ENCODE results near the gene ZNF471. TPM values are rescaled to one million over a fixed set of nuclear protein-coding genes. Genes with fewer than 3 reads are reported as not detected.
A peak's percentile ranks its signal among the peaks of the same experiment; 100 is the strongest.

ZNF471 gene
- total RNA-seq, 1 experiment from 2014 or later, result 0.07 TPM

DNA sequence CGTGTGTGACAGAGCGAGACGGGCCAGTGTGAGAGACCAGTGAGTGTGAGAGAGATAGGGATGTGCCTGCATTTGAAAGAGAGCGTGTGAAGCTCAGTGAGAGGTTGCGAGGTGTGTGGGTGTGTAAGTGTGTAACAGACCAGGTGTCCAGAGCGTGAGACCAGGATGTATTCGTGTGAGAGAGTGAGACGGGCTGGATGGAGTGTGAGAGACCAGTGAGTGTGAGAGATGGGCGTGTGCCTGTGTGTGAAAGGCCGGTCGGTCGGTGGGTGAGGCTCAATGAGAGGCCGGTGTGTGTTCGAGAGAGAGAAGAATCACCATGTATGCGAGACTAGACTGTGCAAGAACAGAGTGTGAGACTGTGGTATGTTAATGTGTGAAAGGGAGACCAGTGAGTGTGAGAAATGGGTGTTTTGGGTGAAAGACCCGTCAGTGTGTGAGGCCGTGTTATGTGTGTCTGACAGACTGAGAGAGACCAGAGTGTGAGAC is 679 bp downstream of the ZNF471 start:
- no peaks in the 10 kb centered on the region for H3K4me1 ChIP-seq (ENCODE audit: insufficient read depth, low read length)
- DNase-seq, result no peak
- no peaks in the 10 kb centered on the region for H3K27me3 ChIP-seq (ENCODE audit: low read length)
- H3K4me3 ChIP-seq (ENCODE audit: low read length), result peak overlapping the region; percentile 60
- no peaks in the 10 kb centered on the region; the same call in 1 of the 2 replicates for H3K36me3 ChIP-seq (ENCODE audit: low read depth, low read length)
- peak overlapping the region; percentile 58 for H3K9ac ChIP-seq (ENCODE audit: low read length)
- TF ChIP-seq, protein P1, sequence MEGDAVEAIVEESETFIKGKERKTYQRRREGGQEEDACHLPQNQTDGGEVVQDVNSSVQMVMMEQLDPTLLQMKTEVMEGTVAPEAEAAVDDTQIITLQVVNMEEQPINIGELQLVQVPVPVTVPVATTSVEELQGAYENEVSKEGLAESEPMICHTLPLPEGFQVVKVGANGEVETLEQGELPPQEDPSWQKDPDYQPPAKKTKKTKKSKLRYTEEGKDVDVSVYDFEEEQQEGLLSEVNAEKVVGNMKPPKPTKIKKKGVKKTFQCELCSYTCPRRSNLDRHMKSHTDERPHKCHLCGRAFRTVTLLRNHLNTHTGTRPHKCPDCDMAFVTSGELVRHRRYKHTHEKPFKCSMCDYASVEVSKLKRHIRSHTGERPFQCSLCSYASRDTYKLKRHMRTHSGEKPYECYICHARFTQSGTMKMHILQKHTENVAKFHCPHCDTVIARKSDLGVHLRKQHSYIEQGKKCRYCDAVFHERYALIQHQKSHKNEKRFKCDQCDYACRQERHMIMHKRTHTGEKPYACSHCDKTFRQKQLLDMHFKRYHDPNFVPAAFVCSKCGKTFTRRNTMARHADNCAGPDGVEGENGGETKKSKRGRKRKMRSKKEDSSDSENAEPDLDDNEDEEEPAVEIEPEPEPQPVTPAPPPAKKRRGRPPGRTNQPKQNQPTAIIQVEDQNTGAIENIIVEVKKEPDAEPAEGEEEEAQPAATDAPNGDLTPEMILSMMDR (conservative IDR thresholded peaks at IDR 0.05; ENCODE audit: low read depth, low read length), result no peak
- TF ChIP-seq EZH2 (IDR thresholded peaks at IDR 0.05; ENCODE audit: low read length, unreplicated experiment), result no peak
- TF ChIP-seq EZH2phosphoT487 (IDR thresholded peaks at IDR 0.05; ENCODE audit: borderline replicate concordance, low read length), result no peak
- H4K20me1 ChIP-seq (ENCODE audit: low read length), result no peaks in the 10 kb centered on the region
- no peak overlapping the region for H3K27ac ChIP-seq (ENCODE audit: low read length)
- peak overlapping the region; percentile 63 for H2AFZ ChIP-seq (ENCODE audit: low read length)
- intact Hi-C loops (cut with micrococcal nuclease), result no loop called here
- POLR2A ChIA-PET (ENCODE audit: unreplicated experiment), result no interaction called here
- peaks cover 49% of the 10 kb centered on the region for H3K9me3 ChIP-seq (ENCODE audit: low read length)
- TSS peak; percentile 50 for BruUV-seq (replicated peaks)
- ATAC-seq, result no peak
- H3F3A ChIP-seq (ENCODE audit: low read length, unreplicated experiment), result no peaks in the 10 kb centered on the region
- CTCF ChIA-PET, result no interaction called here
- peak overlapping the region; percentile 58 for H3K4me2 ChIP-seq (ENCODE audit: low read length)
- H3K79me2 ChIP-seq (ENCODE audit: low read length), result no peaks in the 10 kb centered on the region
- no peaks in the 10 kb centered on the region for H3K9me2 ChIP-seq (replicated peaks; ENCODE audit: low read length)

DNA sequence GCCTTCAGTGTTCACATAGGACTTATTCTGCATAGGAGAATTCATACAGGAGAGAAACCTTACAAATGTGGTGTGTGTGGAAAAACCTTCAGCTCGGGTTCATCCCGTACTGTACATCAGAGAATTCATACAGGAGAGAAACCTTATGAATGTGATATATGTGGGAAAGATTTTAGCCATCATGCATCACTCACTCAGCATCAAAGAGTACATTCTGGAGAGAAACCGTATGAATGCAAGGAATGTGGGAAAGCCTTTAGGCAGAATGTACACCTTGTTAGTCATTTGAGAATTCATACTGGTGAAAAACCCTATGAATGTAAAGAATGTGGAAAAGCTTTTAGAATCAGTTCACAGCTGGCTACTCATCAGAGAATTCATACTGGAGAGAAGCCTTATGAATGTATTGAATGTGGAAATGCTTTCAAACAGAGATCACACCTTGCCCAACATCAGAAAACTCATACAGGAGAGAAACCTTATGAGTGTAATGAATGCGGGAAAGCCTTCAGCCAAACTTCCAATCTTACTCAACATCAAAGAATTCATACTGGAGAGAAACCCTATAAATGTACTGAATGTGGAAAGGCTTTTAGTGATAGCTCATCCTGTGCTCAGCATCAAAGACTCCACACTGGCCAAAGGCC is 17.7 kb downstream of the ZNF471 start:
- POLR2A ChIA-PET (ENCODE audit: unreplicated experiment), result no interaction called here
- H3K36me3 ChIP-seq (ENCODE audit: low read depth, low read length), result peaks cover 15% of the 10 kb centered on the region
- no peaks in the 10 kb centered on the region for H3K27me3 ChIP-seq (ENCODE audit: low read length)
- H3K79me2 ChIP-seq (ENCODE audit: low read length), result no peaks in the 10 kb centered on the region
- no peak overlapping the region for H3K27ac ChIP-seq (ENCODE audit: low read length)
- H4K20me1 ChIP-seq (ENCODE audit: low read length), result no peaks in the 10 kb centered on the region
- no peak overlapping the region for H3K9ac ChIP-seq (ENCODE audit: low read length)
- H3K9me3 ChIP-seq (ENCODE audit: low read length), result peaks cover 77% of the 10 kb centered on the region
- no peak overlapping the region for H2AFZ ChIP-seq (ENCODE audit: low read length)
- H3K9me2 ChIP-seq (replicated peaks; ENCODE audit: low read length), result no peaks in the 10 kb centered on the region
- no TSS peak for BruUV-seq (replicated peaks)
- no peak overlapping the region for H3K4me2 ChIP-seq (ENCODE audit: low read length)
- DNase-seq (no peak), ATAC-seq (no peak)
- TF ChIP-seq EZH2phosphoT487 (IDR thresholded peaks at IDR 0.05; ENCODE audit: borderline replicate concordance, low read length), result no peak
- TF ChIP-seq, protein P1 (conservative IDR thresholded peaks at IDR 0.05; ENCODE audit: low read depth, low read length), result no peak
- no peak for TF ChIP-seq EZH2 (IDR thresholded peaks at IDR 0.05; ENCODE audit: low read length, unreplicated experiment)
- H3K4me1 ChIP-seq (ENCODE audit: insufficient read depth, low read length), result no peaks in the 10 kb centered on the region
- no peaks in the 10 kb centered on the region for H3F3A ChIP-seq (ENCODE audit: low read length, unreplicated experiment)
- CTCF ChIA-PET, result no interaction called here
- no peak overlapping the region for H3K4me3 ChIP-seq (ENCODE audit: low read length)
- intact Hi-C loops (cut with micrococcal nuclease), result no loop called here

DNA sequence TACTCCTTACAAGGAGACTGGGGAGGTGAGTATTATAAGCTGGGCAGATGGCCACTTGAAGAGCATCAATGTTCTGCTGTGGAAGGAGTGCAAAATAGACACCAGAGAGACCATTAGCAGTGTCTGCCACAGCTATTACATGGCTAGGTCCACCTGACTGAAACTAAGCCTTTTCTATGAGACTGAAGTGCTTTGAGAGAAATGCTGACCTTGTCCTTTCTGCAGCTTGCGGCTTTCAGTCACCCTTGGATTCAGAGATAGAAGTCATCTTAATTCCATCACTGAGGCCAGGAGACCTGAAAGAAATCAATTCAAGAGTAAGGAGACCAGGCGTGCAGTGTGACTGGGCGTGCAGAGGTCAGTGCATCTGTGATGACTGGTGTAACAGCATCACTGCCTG is 29.8 kb downstream of the ZNF471 start:
- H3K9ac ChIP-seq (ENCODE audit: low read length), result no peak overlapping the region
- H3K4me1 ChIP-seq (ENCODE audit: insufficient read depth, low read length), result no peaks in the 10 kb centered on the region
- no peaks in the 10 kb centered on the region for H3K79me2 ChIP-seq (ENCODE audit: low read length)
- ATAC-seq (no peak), DNase-seq (no peak)
- intact Hi-C loops (cut with micrococcal nuclease), result no loop called here
- no peaks in the 10 kb centered on the region for H4K20me1 ChIP-seq (ENCODE audit: low read length)
- H3K27me3 ChIP-seq (ENCODE audit: low read length), result no peaks in the 10 kb centered on the region
- no peaks in the 10 kb centered on the region for H3K9me2 ChIP-seq (replicated peaks; ENCODE audit: low read length)
- no peak overlapping the region for H3K27ac ChIP-seq (ENCODE audit: low read length)
- H3K36me3 ChIP-seq (ENCODE audit: low read depth, low read length), result no peaks in the 10 kb centered on the region
- H3K9me3 ChIP-seq (ENCODE audit: low read length), result peaks cover 60% of the 10 kb centered on the region
- no peak overlapping the region for H3K4me2 ChIP-seq (ENCODE audit: low read length)
- POLR2A ChIA-PET (ENCODE audit: unreplicated experiment), result no interaction called here
- TF ChIP-seq, protein P1 (conservative IDR thresholded peaks at IDR 0.05; ENCODE audit: low read depth, low read length), result no peak
- TF ChIP-seq EZH2 (IDR thresholded peaks at IDR 0.05; ENCODE audit: low read length, unreplicated experiment) (no peak), EZH2phosphoT487 (IDR thresholded peaks at IDR 0.05; ENCODE audit: borderline replicate concordance, low read length) (no peak)
- H3K4me3 ChIP-seq (ENCODE audit: low read length), result no peak overlapping the region
- CTCF ChIA-PET, result no interaction called here
- no peak overlapping the region for H2AFZ ChIP-seq (ENCODE audit: low read length)
- BruUV-seq (replicated peaks), result no TSS peak
- H3F3A ChIP-seq (ENCODE audit: low read length, unreplicated experiment), result no peaks in the 10 kb centered on the region

All from PC-3 (cell line).